PC-3 (cell line): ENCODE results near the gene RNF141.

Experiments
- EZH2 ChIP-seq: fragments of 300-600 bp; sonication (generic); IDR thresholded peaks from one replicate; pipeline ENCODE4 v1.6.1; 2017; ENCODE audit warnings: antibody characterized with exemption, mild to moderate bottlenecking, low read length; ENCODE audit not compliant: unreplicated experiment
- EZH2phosphoT487 ChIP-seq: fragments of 300-600 bp; sonication (generic); IDR thresholded peaks from 2 replicates; pipeline ENCODE4 v1.6.1; 2018; ENCODE audit warnings: mild to moderate bottlenecking, antibody characterized with exemption, low read length, borderline replicate concordance
- TF ChIP-seq, protein P1 (sequence below): fragments of 300-600 bp; sonication (generic); conservative IDR thresholded peaks from 2 replicates; pipeline ENCODE4 v1.5.1; 2017; ENCODE audit warnings: antibody characterized with exemption, low read depth, mild to moderate bottlenecking, low read length

DNA sequence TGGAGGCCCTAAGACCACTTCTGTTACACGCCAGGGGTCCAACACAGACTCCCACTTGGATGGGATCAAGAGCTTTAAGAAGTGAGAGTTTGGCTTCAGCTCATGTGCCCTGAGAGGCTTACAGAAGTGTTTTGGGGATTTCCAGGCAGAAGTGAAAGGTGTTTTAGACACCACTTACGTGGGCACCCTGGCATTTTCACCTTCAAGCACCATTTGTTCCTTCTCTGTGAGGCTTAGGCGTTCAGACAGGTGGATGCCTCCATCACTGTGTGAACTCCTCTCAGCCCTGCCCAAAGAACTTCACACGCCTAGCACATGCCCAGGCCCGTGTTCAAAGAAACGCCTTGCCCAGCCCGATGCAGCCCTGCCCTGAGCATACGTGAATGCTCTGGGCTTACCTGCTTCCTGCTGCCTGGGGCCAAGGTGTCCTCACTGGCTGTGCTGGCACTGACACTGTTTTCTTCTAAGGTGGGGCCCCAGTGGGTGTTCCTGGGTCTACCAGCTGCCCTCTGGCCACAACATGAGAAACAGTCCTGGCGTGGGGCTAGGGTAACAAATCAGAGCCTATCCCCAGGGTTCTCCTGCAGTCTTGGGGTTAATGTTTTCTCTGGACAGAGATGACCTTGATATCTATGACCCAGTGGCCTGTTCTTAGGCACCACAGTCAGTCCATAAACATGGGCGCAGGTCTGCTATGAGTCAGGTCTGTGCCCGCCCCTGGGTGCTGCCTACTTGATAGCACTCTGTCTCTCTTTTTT is 51.9 kb downstream of the RNF141 start:
- TF ChIP-seq, protein P1, sequence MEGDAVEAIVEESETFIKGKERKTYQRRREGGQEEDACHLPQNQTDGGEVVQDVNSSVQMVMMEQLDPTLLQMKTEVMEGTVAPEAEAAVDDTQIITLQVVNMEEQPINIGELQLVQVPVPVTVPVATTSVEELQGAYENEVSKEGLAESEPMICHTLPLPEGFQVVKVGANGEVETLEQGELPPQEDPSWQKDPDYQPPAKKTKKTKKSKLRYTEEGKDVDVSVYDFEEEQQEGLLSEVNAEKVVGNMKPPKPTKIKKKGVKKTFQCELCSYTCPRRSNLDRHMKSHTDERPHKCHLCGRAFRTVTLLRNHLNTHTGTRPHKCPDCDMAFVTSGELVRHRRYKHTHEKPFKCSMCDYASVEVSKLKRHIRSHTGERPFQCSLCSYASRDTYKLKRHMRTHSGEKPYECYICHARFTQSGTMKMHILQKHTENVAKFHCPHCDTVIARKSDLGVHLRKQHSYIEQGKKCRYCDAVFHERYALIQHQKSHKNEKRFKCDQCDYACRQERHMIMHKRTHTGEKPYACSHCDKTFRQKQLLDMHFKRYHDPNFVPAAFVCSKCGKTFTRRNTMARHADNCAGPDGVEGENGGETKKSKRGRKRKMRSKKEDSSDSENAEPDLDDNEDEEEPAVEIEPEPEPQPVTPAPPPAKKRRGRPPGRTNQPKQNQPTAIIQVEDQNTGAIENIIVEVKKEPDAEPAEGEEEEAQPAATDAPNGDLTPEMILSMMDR: no peak
- no peak for TF ChIP-seq EZH2phosphoT487
- no peak for TF ChIP-seq EZH2
